Measurements from ENCODE around the gene DPYSL5.
"Not testable (repeated sequence)": the region's sequence is repeated elsewhere in the genome, so short reads cannot be mapped to it uniquely, and the experiment has no call there.

Gene DPYSL5

GRCh38 chr2:26901326-26902183 is 53.6 kb downstream of the DPYSL5 start:
- no peak for DNase-seq (ENCODE audit: low read depth in 2 of 2)

DNA sequence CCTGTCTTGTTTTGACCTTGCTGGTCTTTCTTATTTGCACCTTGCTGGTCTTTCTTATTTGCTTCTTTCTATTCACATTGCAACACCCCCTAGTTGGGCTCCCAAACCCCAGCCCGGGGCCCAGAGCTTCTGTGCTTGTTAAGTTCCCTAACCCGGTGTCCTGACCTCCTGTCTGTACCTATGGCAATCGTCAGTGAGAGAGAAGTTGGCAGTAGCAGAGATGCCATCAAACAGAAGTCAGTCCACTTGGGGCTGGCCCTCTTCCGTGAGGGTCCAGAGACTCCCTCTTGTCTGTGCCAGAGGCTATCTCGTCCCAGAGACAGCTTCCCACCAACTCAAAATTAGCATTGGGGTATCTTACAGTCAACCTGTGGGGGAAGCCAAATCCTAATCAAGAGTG is 55.7 kb downstream of the DPYSL5 start:
- DNase-seq (ENCODE audit: low read depth in 2 of 2): no peak

GRCh38 chr2:26904839-26905238 is 56.9 kb downstream of the DPYSL5 start:
- no peak for DNase-seq (ENCODE audit: low read depth in 2 of 2)

- no peak for DNase-seq (ENCODE audit: low read depth in 2 of 2)
Measured at GRCh38 chr2:26905341-26906198, 57.6 kb downstream of the DPYSL5 start.

GRCh38 chr2:26907416-26907815 is 59.5 kb downstream of the DPYSL5 start:
- DNase-seq (ENCODE audit: low read depth in 2 of 2): no peak

DNA sequence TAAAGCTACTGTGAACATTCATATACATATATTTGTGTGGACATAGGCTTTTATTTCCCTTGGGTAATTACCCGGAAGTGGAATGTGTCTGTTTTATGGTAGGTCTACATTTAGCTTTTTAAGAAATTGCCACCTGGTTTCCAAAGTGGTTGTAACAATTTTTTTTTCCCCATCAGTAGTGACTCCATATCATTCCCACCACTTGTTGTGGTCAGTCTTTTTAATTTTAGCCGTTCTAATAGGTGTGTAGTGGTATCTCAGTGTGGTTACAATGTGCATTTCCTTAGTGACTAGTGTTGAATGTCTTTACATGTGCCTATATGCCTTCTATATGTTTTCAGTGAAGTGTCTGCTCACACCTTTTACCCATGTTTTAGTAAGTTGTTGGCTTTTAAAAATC is 62.2 kb downstream of the DPYSL5 start:
- no peak for DNase-seq (ENCODE audit: low read depth in 2 of 2)

DNA sequence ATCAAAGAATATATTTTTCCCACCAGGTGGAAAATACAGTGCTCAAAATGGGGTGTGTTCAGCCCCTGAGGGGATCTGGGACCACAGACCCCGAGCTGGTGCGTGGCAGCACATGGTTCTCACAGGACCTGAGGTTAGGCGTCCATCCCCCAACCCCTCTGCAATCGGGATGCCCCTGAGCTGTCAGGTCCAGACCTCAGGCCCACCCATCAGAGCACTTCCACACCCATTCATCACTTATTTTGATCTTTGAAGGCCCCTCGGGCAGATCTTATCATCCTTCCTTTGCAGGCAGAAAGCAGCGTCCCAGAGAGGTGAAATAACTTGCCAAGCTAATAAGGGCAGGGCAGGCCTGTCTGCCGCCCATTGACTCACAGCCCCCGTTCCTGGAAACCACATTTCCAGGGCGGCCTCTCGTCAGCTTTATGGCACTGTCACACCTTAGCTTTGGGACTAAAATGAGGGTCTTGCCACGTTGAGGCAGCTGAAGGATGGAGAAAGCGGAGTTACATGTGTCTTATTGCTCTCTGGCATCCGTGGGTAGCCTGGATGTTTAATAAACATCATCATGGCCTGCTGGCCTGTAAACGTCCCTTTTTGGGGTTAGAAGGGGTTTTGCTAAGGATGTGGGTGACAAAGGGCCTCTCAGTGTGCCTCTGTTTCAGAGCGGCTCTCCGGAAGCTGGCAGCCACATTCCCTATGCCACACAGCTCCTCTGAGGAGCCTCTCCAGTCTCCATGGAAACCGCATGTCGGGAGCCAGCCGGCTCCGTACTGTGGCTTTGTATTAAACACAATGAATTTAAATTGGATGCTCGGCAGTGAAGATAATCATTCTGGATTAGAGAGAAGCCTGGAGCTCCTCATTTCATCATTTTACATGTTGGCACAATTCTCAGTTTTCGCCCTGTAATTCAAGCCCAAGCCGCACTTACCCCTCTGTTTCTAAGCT is 64.3 kb downstream of the DPYSL5 start:
- DNase-seq (ENCODE audit: low read depth in 2 of 2): no peak

DNA sequence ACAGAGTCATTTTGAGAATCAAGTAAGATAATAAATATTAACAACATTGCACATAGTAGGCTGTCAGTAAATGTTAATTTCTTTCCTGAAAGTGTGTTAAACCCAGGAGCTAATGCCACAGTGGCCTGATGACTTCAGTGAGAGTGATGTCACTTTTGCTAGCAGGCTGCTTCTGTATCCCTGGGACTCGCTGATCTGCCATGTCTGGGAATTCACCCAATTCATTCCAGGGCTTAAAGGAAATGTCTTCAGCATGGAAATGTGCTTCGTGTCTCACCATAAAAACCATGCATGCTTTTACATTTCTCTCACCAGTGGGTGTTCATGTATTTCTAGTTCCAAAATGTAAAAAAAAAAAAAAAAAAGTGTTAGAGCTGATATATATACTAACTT is 65.7 kb downstream of the DPYSL5 start:
- DNase-seq (ENCODE audit: low read depth in 2 of 2): no peak

DNA sequence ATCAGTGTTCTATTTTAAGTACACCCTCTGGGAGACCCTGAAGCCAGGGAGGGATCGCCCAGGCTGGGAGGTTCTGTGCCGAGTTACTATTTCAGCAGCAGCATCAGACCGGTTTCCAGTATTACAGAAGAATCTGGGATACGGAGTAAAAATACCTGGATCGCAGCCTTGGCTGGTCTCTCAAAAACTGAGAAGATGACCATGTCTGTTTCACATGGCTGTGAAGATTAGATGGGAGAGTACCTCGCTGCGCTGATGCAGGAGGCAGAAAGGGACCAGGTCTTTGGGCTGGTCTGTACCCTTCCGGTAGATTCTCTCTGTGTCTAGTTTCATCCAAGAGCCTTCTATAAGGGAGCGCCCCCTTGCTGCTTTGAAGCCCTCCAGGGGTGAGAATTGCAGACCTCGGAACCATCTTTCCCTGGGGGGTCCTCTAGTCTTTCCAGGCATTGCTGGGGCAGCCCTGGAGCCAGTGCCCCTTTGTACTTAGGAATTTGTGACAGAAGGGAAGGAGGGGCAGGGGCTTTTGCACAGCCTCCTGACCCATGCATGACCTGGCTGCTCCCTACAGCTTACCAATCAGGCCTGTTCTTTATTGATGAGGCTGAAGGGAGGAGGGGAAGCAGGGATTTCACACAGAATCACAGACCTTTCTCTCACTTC is 66.2 kb downstream of the DPYSL5 start:
- DNase-seq (ENCODE audit: low read depth in 2 of 2): no peak

- no peak for DNase-seq (ENCODE audit: low read depth in 2 of 2)
Measured at GRCh38 chr2:26914659-26915310, 66.9 kb downstream of the DPYSL5 start.

- DNase-seq (ENCODE audit: low read depth in 2 of 2): no peak
Measured at GRCh38 chr2:26915316-26915715, 67.4 kb downstream of the DPYSL5 start.

GRCh38 chr2:26916128-26916692 is 68.3 kb downstream of the DPYSL5 start:
- no peak for DNase-seq (ENCODE audit: low read depth in 2 of 2)

DNA sequence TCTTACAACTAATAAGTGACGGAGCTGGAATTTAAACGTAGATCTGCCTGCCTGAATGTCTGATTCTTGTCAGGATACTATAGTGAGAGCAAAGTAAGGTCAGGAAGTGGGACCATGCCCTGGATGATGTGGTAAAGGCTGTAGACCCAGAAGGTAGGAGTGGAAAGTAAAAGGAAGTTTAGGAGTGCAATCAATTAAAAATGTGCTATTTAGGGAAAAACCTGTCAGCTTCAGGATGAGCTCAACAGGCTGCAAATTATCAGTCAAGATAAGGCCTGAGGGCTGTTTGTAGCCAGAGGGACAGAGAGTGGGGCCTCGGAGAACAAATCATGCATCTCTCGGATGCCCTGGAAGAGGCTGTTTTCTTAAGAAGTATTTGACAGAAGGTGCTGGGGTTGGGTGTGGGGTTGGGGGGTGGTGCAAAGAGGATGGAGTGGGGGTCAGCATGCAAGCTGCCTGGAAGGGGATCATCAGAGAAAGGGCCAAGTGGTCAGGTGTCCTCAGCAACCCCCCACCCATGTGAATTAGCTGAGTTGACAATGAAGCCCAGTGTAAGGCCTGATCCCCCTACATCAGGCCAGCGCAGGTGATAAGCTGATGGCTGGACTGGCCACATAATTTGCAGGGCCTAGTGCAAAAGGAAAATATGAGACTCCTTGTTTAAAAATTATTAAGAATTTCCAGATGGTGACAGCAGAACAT is 69.4 kb downstream of the DPYSL5 start:
- DNase-seq (ENCODE audit: low read depth in 2 of 2): no peak

DNA sequence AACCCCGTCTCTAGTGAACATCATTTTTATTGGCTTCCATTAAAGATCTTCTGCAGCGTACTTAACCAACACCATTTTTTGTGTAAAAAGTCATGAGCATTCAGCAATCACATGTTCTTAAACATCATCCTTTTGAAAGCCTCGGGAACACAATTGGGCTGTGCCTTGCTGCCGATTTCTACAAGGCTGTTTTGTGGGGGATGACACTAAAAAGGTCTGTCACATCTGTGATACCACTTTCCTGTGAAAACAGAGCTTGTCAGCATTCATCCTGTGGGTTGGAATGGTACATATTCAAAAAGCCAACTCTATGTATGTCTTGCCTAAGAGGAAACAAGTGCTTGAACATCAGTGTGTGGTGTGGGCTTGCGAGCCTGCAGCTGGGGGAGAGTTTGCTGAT is 73.4 kb downstream of the DPYSL5 start:
- DNase-seq (ENCODE audit: low read depth in 2 of 2): no peak

GRCh38 chr2:26922405-26923188 is 74.7 kb downstream of the DPYSL5 start:
- no peak for DNase-seq (ENCODE audit: low read depth in 2 of 2)

GRCh38 chr2:26923189-26923466 is 75.2 kb downstream of the DPYSL5 start:
- DNase-seq (ENCODE audit: low read depth in 2 of 2): not testable (repeated sequence)

GRCh38 chr2:26924731-26925099 is 76.8 kb downstream of the DPYSL5 start:
- no peak for DNase-seq (ENCODE audit: low read depth in 2 of 2)

- no peak for DNase-seq (ENCODE audit: low read depth in 2 of 2)
Measured at GRCh38 chr2:26925100-26925791, 77.3 kb downstream of the DPYSL5 start.

DNA sequence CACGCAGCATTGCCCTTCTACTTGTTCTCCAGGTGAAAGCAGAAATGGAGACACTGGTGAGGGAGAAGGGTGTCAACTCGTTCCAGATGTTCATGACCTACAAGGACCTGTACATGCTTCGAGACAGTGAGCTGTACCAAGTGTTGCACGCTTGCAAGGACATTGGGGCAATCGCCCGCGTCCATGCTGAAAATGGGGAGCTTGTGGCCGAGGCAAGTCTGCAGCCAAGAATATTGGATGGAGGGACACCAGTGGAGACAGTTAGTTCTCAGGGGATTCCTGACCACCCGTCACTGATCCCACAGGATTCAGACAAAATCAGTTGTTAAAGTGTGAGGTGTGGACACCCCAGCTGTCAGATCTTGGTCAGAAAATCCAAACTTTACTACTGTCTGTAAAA is 79.3 kb downstream of the DPYSL5 start:
- no peak for DNase-seq (ENCODE audit: low read depth in 2 of 2)

Measured in stimulated activated CD8-positive, alpha-beta memory T cell treated with anti-CD3 and anti-CD28 coated beads, Interleukin-7, amount 100 ng/mL, for 1 hour (primary cell).